Activated B cell treated with CpG ODN at 0.5 μM for 24 hours (primary cell): ENCODE measurements around the gene CFDP1. TPM values are rescaled to one million over a fixed set of nuclear protein-coding genes. Genes with fewer than 3 reads are reported as not detected.

Experiments
- ATAC-seq: fragments of 200-7000 bp; cut with Tn5 transposase; one replicate; pipeline ENCODE4 v1.10.0; 2021; ENCODE audit warnings: low read depth, mild to moderate bottlenecking, moderate library complexity
- CTCF ChIA-PET: fragments of 350-600 bp; sonication (Branson Sonifier 250); formaldehyde crosslinking; loops from one replicate; lab custom pipeline; 2021; ENCODE audit warnings: antibody characterized with exemption; lab: Charles Lee
- POLR2A ChIA-PET: fragments of 350-600 bp; sonication (Branson Sonifier 250); formaldehyde crosslinking; loops from one replicate; lab custom pipeline; 2021; ENCODE audit warnings: antibody characterized with exemption; lab: Charles Lee
- DNase-seq: peaks from one replicate; pipeline ENCODE4 v3.0.0; 2022
- H3K27ac Mint-ChIP-seq: one replicate; pipeline ENCODE4 v1.8.0; 2020; ENCODE audit warnings: mixed read lengths
- H3K27me3 Mint-ChIP-seq: one replicate; pipeline ENCODE4 v1.8.0; 2021; ENCODE audit warnings: mixed read lengths
- H3K36me3 Mint-ChIP-seq: one replicate; pipeline ENCODE4 v1.8.0; 2021; ENCODE audit warnings: low read depth, mixed read lengths
- H3K4me1 Mint-ChIP-seq: one replicate; pipeline ENCODE4 v1.8.0; 2021; ENCODE audit warnings: mixed read lengths
- H3K4me3 Mint-ChIP-seq: one replicate; pipeline ENCODE4 v1.8.0; 2020; ENCODE audit warnings: mild to moderate bottlenecking, mixed read lengths
- H3K9me3 Mint-ChIP-seq: one replicate; pipeline ENCODE4 v1.8.0; 2020; ENCODE audit warnings: mixed read lengths
- intact Hi-C: fragments of 100-400 bp; cut with micrococcal nuclease; formaldehyde crosslinking; loops from one replicate; pipeline ENCODE4 v1.15.1; 2024
- total RNA-seq: library from RNA; stranded (reverse); gene quantifications from 2 replicates; pipeline ENCODE4 v1.2.3, GENCODE V29; 2022
- TF ChIP-seq, protein P1 (sequence below): fragments of 200-600 bp; IDR thresholded peaks from one replicate; pipeline ENCODE4 v1.8.0; 2022; ENCODE audit warnings: antibody characterized with exemption, mild to moderate bottlenecking

Gene CFDP1
- total RNA-seq, 1 donor from 2014 or later, result 32.0 TPM

DNA sequence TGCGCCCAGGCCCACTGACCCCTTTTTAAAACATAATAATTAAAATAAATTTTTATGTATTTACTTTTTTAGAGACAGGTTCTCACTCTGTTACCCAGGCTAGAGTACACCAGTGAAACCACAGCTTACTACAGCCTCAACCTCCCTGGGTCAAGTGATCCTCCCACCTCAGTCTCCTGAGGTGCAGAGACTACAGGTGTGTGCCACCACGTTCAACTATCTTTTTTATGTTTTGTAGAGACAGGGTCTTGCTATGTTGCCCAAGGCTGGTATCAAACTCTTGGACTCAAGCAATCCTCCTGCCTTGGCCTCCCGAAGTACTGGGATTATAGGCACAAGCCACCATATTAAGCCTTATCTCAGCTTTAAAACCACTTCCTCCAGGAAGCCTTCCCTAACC is 125.8 kb downstream of the CFDP1 start:
- CTCF ChIA-PET, result no interaction called here

GRCh38 chr16:75306099-75306762 is 127.1 kb downstream of the CFDP1 start:
- ChIA-PET POLR2A (interaction anchor here (1.0 kb wide), 1 partner anchor 74 kb away, joined by 3 read pairs; no protein-coding TSS in a partner anchor), CTCF (no interaction called here)
- no peak overlapping the region for H3K4me3 Mint-ChIP-seq
- H3K9me3 Mint-ChIP-seq, result no peaks in the 10 kb centered on the region
- TF ChIP-seq, protein P1, sequence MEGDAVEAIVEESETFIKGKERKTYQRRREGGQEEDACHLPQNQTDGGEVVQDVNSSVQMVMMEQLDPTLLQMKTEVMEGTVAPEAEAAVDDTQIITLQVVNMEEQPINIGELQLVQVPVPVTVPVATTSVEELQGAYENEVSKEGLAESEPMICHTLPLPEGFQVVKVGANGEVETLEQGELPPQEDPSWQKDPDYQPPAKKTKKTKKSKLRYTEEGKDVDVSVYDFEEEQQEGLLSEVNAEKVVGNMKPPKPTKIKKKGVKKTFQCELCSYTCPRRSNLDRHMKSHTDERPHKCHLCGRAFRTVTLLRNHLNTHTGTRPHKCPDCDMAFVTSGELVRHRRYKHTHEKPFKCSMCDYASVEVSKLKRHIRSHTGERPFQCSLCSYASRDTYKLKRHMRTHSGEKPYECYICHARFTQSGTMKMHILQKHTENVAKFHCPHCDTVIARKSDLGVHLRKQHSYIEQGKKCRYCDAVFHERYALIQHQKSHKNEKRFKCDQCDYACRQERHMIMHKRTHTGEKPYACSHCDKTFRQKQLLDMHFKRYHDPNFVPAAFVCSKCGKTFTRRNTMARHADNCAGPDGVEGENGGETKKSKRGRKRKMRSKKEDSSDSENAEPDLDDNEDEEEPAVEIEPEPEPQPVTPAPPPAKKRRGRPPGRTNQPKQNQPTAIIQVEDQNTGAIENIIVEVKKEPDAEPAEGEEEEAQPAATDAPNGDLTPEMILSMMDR, result no peak
- peaks cover 2% of the 10 kb centered on the region for H3K4me1 Mint-ChIP-seq
- H3K27me3 Mint-ChIP-seq, result peaks cover 2% of the 10 kb centered on the region
- no peak for ATAC-seq
- DNase-seq, result no peak
- no peak overlapping the region for H3K27ac Mint-ChIP-seq
- intact Hi-C loops, result loop anchor here (5.0 kb wide), 1 partner anchor 76 kb away; no protein-coding TSS in a partner anchor
- peaks cover 40% of the 10 kb centered on the region for H3K36me3 Mint-ChIP-seq

More for the DNA sequence above, 125.8 kb downstream of the CFDP1 start:
- TF ChIP-seq, protein P1, result no peak
- H3K36me3 Mint-ChIP-seq, result peaks cover 28% of the 10 kb centered on the region
- H3K27me3 Mint-ChIP-seq, result peaks cover 2% of the 10 kb centered on the region
- POLR2A ChIA-PET, result no interaction called here
- no peak overlapping the region for H3K27ac Mint-ChIP-seq
- DNase-seq (no peak), ATAC-seq (no peak)
- no peak overlapping the region for H3K4me3 Mint-ChIP-seq
- intact Hi-C loops, result loop anchor here (5.0 kb wide), 1 partner anchor 75 kb away; no protein-coding TSS in a partner anchor
- peaks cover 2% of the 10 kb centered on the region for H3K4me1 Mint-ChIP-seq
- no peaks in the 10 kb centered on the region for H3K9me3 Mint-ChIP-seq

GRCh38 chr16:75305364-75306098 is 127.8 kb downstream of the CFDP1 start:
- Mint-ChIP-seq H3K4me3 (no peak overlapping the region), H3K4me1 (peaks cover 2% of the 10 kb centered on the region), H3K27ac (no peak overlapping the region), H3K36me3 (peaks cover 47% of the 10 kb centered on the region), H3K9me3 (no peaks in the 10 kb centered on the region), H3K27me3 (peaks cover 2% of the 10 kb centered on the region)
- DNase-seq (no peak), ATAC-seq (peak; percentile 90)
- intact Hi-C loops, result loop anchor here (5.0 kb wide), 1 partner anchor 77 kb away; no protein-coding TSS in a partner anchor
- ChIA-PET CTCF (no interaction called here), POLR2A (interaction anchor here (1.0 kb wide), 1 partner anchor 75 kb away, joined by 3 read pairs; no protein-coding TSS in a partner anchor)
- TF ChIP-seq, protein P1, result no peak

DNA sequence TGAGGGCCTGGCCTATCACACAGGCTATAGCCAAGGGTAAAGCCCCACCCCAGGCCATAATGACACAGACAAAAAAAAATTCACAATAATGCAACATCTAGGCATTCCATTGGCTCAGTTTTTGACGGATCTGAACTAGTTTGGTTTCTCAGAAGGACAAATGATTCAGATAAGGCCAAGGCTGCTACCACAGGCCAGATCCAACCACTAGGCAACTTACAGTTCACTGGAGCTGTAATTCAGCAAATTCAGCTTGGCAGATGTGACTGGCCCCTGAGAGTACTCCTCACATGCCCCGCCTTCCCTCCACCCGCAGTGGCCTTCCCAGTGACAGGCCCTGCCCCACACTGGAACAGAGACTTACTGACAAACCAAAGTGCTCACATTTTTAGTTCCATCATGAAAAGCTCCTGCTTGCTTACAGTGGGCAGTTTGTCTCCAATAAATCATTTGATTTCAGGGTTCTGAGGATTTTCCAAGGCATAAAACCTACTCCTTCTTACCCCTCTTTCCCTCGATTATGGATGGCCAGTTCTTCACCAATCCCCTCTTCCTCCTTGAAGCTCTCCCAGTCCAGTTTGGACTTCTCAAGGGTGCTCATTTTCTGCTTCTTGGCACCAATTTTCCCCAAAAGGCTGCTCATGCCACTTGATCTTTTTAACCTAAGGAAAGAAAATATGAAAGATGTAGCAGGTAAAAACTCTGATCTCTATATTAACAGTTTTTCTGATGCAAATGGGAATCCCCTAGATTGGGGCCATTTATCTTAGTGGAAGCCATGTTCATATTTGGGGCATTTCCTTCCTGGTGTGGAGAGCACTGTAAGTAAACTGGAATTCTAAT is 128.6 kb downstream of the CFDP1 start:
- H3K4me3 Mint-ChIP-seq, result no peak overlapping the region
- TF ChIP-seq, protein P1, result no peak
- intact Hi-C loops, result loop anchor here (5.0 kb wide), 1 partner anchor 78 kb away; no protein-coding TSS in a partner anchor
- H3K27ac Mint-ChIP-seq, result no peak overlapping the region
- H3K4me1 Mint-ChIP-seq, result peaks cover 2% of the 10 kb centered on the region
- H3K36me3 Mint-ChIP-seq, result peaks cover 48% of the 10 kb centered on the region
- DNase-seq, result no peak
- ATAC-seq, result no peak
- H3K9me3 Mint-ChIP-seq, result no peaks in the 10 kb centered on the region
- ChIA-PET CTCF (no interaction called here), POLR2A (interaction anchor here (1.0 kb wide), 1 partner anchor 75 kb away, joined by 3 read pairs; no protein-coding TSS in a partner anchor)
- H3K27me3 Mint-ChIP-seq, result no peaks in the 10 kb centered on the region
